Fibroblast of upper back skin (primary cell): ENCODE data around the gene PYHIN1.

Source experiments
- DNase-seq: peaks from one replicate; pipeline ENCODE4 v3.0.0-alpha.2; 2013

Gene PYHIN1

DNA sequence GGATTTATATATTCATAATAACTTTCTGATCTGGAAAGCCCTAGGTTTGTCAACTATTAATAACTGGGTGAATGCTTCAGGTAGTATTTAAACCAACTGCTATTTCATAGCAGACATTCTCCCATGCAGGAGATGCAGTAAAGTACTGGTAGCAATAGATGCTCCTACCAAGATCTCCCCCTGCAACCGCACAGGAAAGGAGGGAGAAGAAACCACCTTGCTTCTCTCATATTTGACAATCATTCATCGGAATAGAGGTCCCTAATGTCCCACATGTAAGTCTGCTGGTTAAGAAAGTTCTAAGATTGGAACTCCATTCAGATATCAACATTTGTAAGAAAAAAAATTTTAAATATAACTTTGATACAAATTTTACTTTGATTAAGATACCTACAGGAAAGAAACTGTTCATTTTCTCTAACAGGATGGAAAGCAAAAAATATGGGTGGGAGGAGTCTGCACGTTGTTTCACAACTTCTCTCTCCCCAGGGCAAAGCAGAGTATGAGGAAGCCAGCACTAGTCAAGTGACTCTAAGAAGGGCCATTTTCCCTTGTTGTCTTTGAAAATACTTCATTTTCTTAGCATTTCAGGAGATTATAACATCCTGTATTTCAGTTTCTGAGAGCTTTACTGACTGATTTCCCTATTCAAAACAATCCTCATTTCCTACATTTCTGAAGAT, at the start of gene PYHIN1:
PYHIN1 (plus strand) TSS at position 498 of the 683 bp plus-strand sequence. CDS start 5,359 bp downstream, outside the sequence.
- no peak for DNase-seq

- no peak for DNase-seq
Observed at GRCh38 chr1:158893654-158894053, 37.7 kb upstream of the PYHIN1 start.

DNA sequence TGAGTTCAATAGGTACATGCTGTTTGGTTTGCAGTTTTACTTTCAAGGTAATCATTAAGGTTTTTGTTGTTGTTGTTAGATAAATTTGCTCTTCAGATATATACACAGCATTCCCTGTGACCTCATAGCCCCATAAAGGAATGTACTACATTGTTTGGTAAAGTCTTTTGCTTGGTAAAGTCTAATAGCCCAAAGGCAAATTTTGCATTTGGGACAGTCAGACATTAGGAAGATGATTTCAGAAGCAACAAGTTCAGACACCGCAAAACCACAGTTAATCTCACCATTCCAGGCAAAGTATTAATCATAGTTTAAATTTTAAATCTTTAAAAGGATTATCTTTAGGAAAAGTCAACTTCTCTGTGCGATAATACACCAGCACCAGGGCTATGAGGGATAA, 32.6 kb upstream of the PYHIN1 start:
- DNase-seq = no peak

- DNase-seq = no peak
Observed at GRCh38 chr1:158901623-158902022, 29.7 kb upstream of the PYHIN1 start.

- DNase-seq = no peak
Observed at GRCh38 chr1:158916085-158916484, 15.3 kb upstream of the PYHIN1 start.

- no peak for DNase-seq
Observed at GRCh38 chr1:158924677-158925076, 6.7 kb upstream of the PYHIN1 start.

GRCh38 chr1:158930504-158930903, 848 bp upstream of the PYHIN1 start:
- no peak for DNase-seq

- DNase-seq = no peak
Observed at GRCh38 chr1:158932171-158932570, 819 bp downstream of the PYHIN1 start.

GRCh38 chr1:158933621-158934020, 2.3 kb downstream of the PYHIN1 start:
- no peak for DNase-seq

GRCh38 chr1:158939180-158939579, 7.8 kb downstream of the PYHIN1 start:
- no peak for DNase-seq

DNA sequence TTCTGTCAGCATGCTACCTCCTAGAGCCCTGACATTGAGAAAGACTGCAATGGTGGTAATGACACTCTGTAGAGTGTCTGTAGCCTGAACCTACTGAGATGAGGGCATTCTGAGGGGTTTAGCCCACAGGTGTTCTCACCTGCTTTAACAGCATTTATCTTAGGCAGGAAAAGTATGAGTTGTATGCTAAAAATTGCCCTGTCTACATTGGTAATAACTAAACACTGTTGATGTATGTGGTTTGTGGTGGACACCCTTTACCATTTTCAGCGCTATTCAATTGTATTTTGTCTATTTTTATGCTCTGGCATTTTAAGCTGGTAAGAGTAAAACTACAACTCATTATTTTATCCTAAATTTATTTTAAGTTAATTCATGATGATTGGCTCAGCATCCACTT, 10.0 kb downstream of the PYHIN1 start:
- no peak for DNase-seq

DNA sequence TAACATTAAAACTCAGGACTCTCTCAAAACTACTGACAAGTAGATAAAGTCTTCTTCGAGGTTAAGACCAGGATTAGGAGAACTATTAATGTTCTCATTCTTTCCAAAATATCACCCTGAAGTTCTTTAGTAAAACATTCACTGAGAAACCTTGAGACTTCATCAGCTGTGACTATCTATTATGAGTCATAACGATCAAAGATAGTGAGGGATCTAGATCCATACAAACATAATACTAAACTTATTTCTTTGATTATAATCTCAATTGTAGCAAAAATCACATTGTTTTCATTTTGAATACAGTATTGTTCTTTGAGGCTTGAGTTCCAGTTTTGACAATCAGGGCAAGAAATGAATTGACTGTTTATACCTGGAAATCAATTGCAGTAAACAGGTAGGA, 11.1 kb downstream of the PYHIN1 start:
- no peak for DNase-seq

DNA sequence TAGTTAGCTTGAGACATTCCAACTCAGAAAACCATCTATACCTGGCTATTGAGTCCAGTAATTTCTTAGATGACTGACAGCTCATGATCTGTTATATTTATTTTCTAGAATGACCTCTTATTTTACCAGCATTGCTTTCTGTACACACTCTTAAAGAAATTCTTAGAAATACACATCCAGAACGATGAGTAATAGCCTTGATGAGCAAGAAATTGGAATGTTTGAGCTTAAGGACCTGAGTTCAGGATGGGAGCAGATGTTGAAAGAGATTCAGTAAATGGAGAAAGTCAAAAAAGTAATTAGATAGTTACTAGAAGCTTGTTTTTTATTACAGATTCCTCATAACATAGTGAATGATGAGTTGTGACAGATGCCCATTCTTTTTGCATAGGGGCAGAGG, 11.7 kb downstream of the PYHIN1 start:
- no peak for DNase-seq

DNA sequence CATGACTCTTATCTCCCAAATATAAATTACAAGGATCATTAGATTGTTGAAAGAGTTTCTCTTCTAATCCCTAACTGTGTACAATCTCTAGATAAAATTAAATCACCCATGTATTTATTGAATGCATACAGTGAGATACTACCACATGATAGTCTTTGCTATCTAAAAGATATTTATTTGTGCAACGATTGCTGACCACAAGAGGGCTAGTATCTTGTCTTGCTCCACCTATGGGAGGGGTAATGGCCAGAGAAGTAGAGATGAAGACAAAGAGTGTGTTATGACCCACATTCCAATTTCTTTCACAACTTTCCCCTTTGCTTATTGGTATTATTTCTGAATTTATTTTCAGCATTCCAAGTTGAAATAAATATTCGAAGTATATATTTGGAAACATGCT, 13.7 kb downstream of the PYHIN1 start:
- DNase-seq = no peak

DNA sequence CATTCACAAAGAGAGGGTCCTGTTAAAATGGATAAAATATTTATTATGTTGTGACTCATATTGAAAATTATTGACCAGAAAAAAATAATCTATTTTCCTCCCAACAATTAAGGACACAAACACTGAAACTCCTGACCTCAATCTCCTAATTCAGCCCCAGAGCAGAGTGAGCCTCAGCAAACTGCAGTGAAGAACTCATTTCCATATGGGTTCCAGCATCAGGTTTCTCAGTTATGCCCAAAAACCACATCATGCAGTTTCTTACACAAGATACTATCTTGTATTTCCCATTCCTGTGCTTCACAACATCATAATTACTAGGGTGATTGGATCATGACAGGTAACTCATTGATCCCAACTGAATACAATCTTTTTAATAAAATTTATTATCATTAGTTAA, 15.4 kb downstream of the PYHIN1 start:
- DNase-seq = no peak

DNA sequence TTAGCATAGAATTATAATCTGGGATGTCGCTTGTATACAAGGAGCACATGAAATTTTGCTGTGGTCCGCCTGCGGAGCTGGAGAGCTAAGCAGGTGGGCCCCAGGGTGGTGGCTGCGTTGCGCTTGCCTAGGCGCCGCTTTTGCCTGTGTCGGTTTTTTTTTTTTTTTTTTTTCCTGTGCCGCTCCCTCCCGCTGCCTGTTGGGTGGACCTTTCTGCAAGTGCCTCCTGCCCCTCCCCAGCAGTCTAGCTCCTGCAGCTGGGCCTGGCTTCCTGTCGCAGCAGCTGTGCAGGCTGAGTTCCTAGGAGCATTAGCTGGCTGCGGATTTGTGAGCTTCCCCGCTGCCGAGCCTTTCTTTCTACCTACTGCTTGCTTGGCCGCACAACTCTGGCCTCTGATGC, 20.6 kb downstream of the PYHIN1 start:
- DNase-seq = no peak

DNA sequence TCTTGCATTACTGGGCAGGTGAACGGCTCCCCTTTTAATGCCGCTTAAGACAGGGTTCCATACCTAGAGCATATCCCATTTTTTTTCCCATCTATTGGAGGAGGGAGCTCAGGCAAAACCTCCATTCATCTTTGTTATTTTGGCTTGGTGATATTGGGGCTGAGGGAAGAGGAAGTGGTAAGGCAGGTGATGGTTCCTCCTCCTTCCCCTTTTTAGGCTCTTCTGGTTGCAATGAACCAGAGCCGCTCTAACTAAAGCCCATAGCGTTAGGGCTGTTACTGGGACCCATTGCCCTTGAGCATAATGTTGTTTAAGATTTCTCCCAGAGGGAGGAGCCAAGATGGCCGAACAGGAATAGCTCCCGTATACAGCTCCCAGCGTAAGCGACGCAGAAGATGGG, 21.1 kb downstream of the PYHIN1 start:
- no peak for DNase-seq

DNA sequence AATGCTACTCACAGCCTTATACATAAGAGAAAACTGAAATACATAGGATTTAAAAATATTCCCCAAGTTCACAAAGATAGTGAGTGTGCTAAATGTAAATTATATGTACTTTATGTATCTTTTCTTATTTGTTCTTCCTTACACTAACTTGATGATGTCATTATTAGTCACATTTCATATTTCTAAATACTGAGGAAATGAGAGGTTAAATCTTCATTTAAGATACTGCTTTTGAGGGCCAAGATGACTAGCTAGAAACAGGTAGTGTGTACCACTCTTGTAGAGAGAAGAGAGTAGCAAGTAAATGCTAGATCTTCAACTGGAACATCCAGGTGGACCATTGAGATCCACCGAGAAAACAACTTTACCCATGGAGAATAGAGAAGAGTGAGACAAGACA, 29.8 kb downstream of the PYHIN1 start:
- DNase-seq = no peak

DNA sequence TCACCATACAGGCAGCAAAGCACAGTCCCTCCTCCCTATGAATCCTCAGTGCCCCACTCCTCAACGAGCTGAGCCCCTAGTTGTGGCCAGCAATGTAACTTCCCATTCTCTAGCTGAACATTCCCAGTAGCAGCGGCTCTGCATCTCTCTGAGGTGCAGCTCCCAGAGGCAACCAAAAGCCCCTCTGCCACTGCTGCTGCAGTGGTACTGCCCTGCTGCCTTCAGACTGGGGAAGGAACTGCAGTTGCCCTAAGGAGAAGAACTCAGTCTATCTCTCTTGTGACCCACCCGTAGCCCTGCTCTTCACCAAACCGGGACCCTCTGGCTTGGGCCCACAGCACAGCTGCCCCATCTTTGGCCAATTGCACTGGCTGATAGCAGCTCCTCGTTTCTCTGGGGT, 31.6 kb downstream of the PYHIN1 start:
- no peak for DNase-seq

GRCh38 chr1:158969166-158969565, 37.8 kb downstream of the PYHIN1 start:
- DNase-seq = no peak

- DNase-seq = no peak
Observed at GRCh38 chr1:158969855-158970254, 38.5 kb downstream of the PYHIN1 start.

DNA sequence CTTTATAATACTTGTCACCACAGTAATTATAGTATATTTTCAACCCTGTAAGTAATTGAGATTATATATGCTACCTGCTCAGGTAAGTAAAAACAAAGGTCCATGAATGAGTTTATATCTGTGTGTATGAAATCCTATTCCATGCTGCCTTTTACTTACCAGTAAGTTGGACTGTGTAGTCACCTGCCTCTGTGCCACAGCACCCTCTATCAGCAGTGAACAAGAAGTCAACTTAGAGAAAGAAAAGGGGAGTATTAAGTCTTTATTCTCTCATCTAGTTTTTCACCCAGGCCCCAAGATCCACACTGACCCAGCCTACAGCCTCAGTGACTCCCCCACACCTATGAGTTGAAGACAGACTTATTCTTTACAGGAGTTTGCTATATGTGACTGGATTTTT, 41.5 kb downstream of the PYHIN1 start:
- DNase-seq = no peak

- no peak for DNase-seq
Observed at GRCh38 chr1:158976219-158976618, 44.9 kb downstream of the PYHIN1 start.

- DNase-seq = no peak
Observed at GRCh38 chr1:158978730-158979129, 47.4 kb downstream of the PYHIN1 start.

DNA sequence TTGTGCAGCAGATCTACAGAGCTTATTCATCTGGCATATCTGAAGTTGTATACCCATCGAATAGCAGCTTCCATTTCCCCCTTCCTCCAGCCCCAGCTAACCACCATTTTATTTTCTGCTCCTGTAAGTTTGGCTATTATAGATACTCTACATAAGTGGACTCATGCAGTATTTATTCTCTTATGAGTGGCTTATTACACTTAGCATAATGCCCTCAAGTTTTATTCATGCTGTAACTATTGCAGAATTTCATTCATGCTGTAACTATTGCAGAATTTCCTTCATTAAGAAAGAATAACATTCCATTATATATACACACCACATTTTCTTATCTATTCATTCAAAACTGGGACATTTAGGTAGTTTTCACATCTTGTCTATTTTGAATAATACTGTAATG, 47.9 kb downstream of the PYHIN1 start:
- DNase-seq = no peak

GRCh38 chr1:158983235-158983634, 51.9 kb downstream of the PYHIN1 start:
- no peak for DNase-seq
